ENCODE measurements around the gene FMN1. TPM values are rescaled to one million over a fixed set of nuclear protein-coding genes. Genes with fewer than 3 reads are reported as not detected.
A peak's percentile ranks its signal among the peaks of the same experiment; 100 is the strongest.

Gene FMN1
- polyA plus RNA-seq, 5 donors: 3.1 to 9.4 (median 6.8) TPM

- DNase-seq: no peak
These were observed 178.0 kb downstream of the FMN1 start for GRCh38 chr15:33016405-33017024.

- DNase-seq: no peak
These were observed 179.9 kb downstream of the FMN1 start for GRCh38 chr15:33014586-33014985.

- DNase-seq: no peak
These were observed 180.6 kb downstream of the FMN1 start for GRCh38 chr15:33013827-33014445.

GRCh38 chr15:33011976-33012375 is 182.5 kb downstream of the FMN1 start:
- no peak for DNase-seq

- no peak for DNase-seq
These were observed 184.9 kb downstream of the FMN1 start for GRCh38 chr15:33009603-33010002.

- DNase-seq: no peak
These were observed 185.5 kb downstream of the FMN1 start for GRCh38 chr15:33009026-33009425.

- no peak for DNase-seq
These were observed 186.1 kb downstream of the FMN1 start for GRCh38 chr15:33008284-33008995.

GRCh38 chr15:33007303-33007855 is 187.1 kb downstream of the FMN1 start:
- DNase-seq: no peak

GRCh38 chr15:33005582-33005981 is 188.9 kb downstream of the FMN1 start:
- DNase-seq: no peak

- no peak for DNase-seq
These were observed 192.6 kb downstream of the FMN1 start for GRCh38 chr15:33001926-33002325.

GRCh38 chr15:32998979-32999672 is 195.4 kb downstream of the FMN1 start:
- DNase-seq: no peak

- DNase-seq: no peak
These were observed 196.3 kb downstream of the FMN1 start for GRCh38 chr15:32998182-32998581.

GRCh38 chr15:32994810-32995424 is 199.6 kb downstream of the FMN1 start:
- peak in 1 of 2 donors; percentile 25 for DNase-seq

- DNase-seq: no peak
These were observed 201.2 kb downstream of the FMN1 start for GRCh38 chr15:32993285-32993684.

- DNase-seq: no peak
These were observed 202.8 kb downstream of the FMN1 start for GRCh38 chr15:32991619-32992111.

GRCh38 chr15:32990071-32990470 is 204.4 kb downstream of the FMN1 start:
- DNase-seq: no peak

- no peak for DNase-seq
These were observed 207.4 kb downstream of the FMN1 start for GRCh38 chr15:32987067-32987466.

GRCh38 chr15:32986147-32986546 is 208.4 kb downstream of the FMN1 start:
- DNase-seq: no peak

- DNase-seq: no peak
These were observed 210.8 kb downstream of the FMN1 start for GRCh38 chr15:32983679-32984078.

GRCh38 chr15:32982001-32982400 is 212.5 kb downstream of the FMN1 start:
- no peak for DNase-seq

- DNase-seq: no peak
These were observed 213.0 kb downstream of the FMN1 start for GRCh38 chr15:32981536-32981935.

GRCh38 chr15:32979710-32980109 is 214.8 kb downstream of the FMN1 start:
- DNase-seq: no peak
